ENCODE measurements around the gene BCAS3. TPM values are rescaled to one million over a fixed set of nuclear protein-coding genes. Genes with fewer than 3 reads are reported as not detected.

The BCAS3 gene
- total and polyA plus RNA-seq, 9 donors: 9.4 to 37.0 (median 21.6) TPM

DNA sequence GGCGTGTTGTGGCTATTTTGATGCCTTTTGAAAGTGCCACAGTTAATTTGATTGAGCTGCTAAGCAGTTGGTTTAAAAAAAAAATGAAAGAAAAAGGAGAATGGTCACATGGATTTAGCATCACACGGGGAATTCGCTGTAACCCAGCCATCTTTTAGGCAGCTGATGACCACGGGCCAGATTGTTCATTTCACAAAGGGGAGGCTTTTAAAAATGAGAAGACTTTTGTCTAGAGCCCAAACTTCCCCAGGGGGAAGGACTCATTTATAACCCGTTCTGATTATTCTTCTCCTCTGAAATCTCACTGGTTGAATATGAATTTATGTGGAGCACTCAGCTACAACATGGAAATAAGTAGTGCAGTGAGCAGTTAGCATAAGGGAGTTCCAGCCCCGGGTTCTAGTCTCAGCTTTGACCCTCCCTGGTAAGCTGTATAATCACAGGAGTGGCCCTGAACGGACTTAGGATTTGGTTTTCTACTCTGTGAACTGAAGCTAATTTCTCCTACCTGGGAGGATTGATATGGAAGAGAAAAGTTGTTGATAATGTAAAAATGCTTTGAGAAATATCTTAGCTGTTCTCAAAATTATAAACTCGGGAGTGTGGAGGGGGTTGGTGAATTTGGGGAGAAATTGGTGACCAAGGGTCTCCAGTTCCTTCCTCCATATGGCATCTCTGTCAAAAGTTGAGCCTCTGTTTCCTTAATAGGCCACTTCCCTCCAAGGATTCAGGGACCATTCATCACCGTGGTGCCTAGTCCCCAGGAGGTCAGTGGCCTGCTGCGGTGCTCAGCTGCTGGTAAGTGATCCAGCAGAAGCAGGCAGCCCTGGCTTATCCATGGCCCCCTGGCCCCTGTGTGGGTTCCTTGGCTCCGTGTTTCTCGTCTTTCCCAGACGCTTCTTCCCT, 645.6 kb downstream of the BCAS3 start:
- DNase-seq: peak in 4 of 5 donors; percentile 34 to 48 (median 40)
- no peaks in the 10 kb centered on the region for H3K36me3 ChIP-seq
- peak overlapping the region in 1 of 2 donors; percentile 55 for H3K27ac ChIP-seq
- H3K4me3 ChIP-seq: no peak overlapping the region
- TF ChIP-seq EP300 (IDR thresholded peaks at IDR 0.05) (no peak), POLR2A (IDR thresholded peaks at IDR 0.05) (no peak)
- TF ChIP-seq, protein P1, sequence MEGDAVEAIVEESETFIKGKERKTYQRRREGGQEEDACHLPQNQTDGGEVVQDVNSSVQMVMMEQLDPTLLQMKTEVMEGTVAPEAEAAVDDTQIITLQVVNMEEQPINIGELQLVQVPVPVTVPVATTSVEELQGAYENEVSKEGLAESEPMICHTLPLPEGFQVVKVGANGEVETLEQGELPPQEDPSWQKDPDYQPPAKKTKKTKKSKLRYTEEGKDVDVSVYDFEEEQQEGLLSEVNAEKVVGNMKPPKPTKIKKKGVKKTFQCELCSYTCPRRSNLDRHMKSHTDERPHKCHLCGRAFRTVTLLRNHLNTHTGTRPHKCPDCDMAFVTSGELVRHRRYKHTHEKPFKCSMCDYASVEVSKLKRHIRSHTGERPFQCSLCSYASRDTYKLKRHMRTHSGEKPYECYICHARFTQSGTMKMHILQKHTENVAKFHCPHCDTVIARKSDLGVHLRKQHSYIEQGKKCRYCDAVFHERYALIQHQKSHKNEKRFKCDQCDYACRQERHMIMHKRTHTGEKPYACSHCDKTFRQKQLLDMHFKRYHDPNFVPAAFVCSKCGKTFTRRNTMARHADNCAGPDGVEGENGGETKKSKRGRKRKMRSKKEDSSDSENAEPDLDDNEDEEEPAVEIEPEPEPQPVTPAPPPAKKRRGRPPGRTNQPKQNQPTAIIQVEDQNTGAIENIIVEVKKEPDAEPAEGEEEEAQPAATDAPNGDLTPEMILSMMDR (IDR thresholded peaks at IDR 0.05): no peak
- H3K27me3 ChIP-seq: no peaks in the 10 kb centered on the region
- WGBS, 3 donors: 7 to 16% (median 10%) methylated on average over 13 of the region's 13 CpGs
- H3K9me3 ChIP-seq: no peaks in the 10 kb centered on the region
- intact Hi-C loops (cut with DNase I): no loop called here
- H3K4me1 ChIP-seq (ENCODE audit: insufficient read depth): peaks cover 14% of the 10 kb centered on the region

DNA sequence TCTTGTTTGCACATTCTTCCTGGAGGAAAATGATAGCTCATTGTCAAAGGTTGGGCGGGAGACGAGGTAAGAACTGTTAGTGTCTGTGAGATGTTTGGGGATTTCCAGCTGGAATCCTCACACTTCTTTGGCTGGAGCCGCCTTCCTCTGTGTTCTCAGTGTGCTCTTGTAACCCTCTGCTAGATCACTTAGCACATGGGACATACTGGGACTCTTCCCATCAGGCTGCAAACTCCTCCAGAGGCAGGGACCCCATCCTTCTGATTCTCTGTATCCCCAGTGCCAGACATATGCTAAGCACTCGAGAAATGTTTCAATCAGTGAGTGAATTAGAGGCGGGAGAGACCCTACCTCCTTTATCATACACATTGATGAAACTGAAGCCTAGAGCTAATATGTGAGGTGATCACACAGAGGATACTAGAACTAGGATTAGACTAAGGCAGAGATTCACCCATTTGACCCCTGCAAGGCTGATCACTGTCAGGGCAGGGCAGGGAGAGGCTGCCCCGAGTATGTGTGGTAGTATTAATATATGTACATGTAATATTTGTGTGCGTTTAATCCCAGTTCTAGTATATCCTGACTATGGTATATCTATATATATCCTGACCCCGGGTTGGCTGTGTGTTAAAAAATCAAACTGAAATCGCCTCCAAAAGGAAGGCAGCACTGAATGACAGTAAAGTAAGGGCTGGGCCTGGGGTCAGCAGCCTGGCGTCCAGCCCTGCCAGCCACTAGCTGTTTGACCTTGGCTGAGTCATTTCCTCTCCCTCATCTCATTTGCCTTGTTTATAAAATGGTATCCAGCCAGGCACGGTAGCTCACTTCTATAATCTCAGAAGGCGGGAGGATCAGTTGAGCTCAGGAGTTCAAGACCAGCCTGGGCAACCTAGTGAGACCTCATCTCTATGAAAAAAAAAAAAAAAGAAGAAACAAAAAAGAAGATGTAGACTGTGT, 646.5 kb downstream of the BCAS3 start:
- DNase-seq: no peak

DNA sequence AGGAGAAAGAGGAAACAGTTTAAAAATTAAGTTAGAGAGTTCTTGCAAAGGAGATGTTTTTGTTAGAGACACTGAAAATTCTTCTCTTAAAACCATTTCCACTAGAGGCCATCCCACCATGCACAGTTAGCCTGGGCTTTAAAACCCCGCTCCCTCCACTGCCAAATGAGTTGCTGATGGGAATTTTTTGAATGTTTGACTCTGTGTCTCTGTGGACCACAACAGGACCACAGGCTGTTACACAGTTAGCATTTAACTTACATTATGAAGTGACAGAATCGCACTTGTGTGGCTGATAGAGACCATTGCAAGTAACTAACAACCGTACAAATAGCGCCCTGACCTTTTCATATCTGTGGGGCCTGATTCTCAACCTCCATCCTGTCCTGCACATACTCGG, 647.3 kb downstream of the BCAS3 start:
- intact Hi-C loops (cut with DNase I): no loop called here
- DNase-seq: no peak
- Histone ChIP-seq H3K36me3 (no peaks in the 10 kb centered on the region), H3K4me1 (ENCODE audit: insufficient read depth) (peaks cover 14% of the 10 kb centered on the region), H3K9me3 (no peaks in the 10 kb centered on the region), H3K27ac (no peak overlapping the region), H3K27me3 (no peaks in the 10 kb centered on the region), H3K4me3 (no peak overlapping the region)
- 86 to 91% (median 88%) methylated on average over 5 of the region's 5 CpGs for WGBS, 3 donors
- TF ChIP-seq POLR2A (IDR thresholded peaks at IDR 0.05): no peak
- TF ChIP-seq, protein P1 (IDR thresholded peaks at IDR 0.05): no peak

More for the DNA sequence above, 646.5 kb downstream of the BCAS3 start:
- H3K9me3 ChIP-seq: no peaks in the 10 kb centered on the region
- peak overlapping the region in 1 of 2 donors; percentile 55 for H3K27ac ChIP-seq
- intact Hi-C loops (cut with DNase I): no loop called here
- WGBS, 3 donors: 49 to 60% (median 54%) methylated on average over 12 of the region's 12 CpGs
- H3K4me1 ChIP-seq (ENCODE audit: insufficient read depth): peaks cover 14% of the 10 kb centered on the region
- H3K4me3 ChIP-seq: no peak overlapping the region
- no peaks in the 10 kb centered on the region for H3K27me3 ChIP-seq
- no peaks in the 10 kb centered on the region for H3K36me3 ChIP-seq
- TF ChIP-seq POLR2A (IDR thresholded peaks at IDR 0.05): no peak
- no peak for TF ChIP-seq EP300 (IDR thresholded peaks at IDR 0.05)
- TF ChIP-seq, protein P1 (IDR thresholded peaks at IDR 0.05): no peak

DNA sequence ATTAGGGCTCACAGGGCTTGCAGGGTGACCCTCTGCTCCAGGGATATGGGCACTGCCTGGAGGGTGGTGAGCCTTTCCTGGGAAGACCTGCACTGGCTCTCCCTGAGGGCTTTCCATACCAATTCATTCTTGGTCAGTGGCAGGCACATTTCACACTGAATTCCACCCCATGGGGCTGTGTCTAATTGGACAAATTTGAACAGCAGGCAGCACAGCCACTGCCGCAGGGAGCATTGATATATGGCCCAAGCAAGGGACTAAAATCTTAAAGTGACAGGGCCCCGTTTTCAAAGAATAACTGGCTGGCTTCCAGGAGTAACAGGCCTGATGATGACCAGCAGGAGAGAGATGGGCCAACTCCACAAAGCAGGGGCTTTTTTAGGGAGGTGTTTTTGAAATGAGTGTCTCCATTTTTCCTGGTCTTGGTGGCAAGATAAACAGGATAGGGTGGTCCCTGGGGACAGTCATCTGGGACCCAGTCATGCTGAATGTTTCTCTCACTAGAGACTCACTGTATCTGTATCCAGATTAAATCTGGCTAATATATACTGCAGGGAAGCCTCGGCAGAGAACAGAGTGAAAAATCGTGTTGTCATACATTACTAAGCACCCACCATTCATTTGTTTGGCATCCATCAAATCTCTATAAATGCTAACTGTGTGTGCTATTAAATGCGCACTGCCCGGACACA, 647.9 kb downstream of the BCAS3 start:
- WGBS, 3 donors: 67 to 78% (median 78%) methylated on average over 6 of the region's 6 CpGs
- intact Hi-C loops (cut with DNase I): no loop called here
- Histone ChIP-seq H3K36me3 (no peaks in the 10 kb centered on the region), H3K4me1 (ENCODE audit: insufficient read depth) (peaks cover 14% of the 10 kb centered on the region), H3K27ac (no peak overlapping the region), H3K9me3 (no peaks in the 10 kb centered on the region), H3K4me3 (no peak overlapping the region), H3K27me3 (no peaks in the 10 kb centered on the region)
- TF ChIP-seq POLR2A (IDR thresholded peaks at IDR 0.05): no peak
- no peak for DNase-seq

Data from ovary (tissue), 9 donors.